Muscle of leg (tissue), 11 donors: ENCODE results near the gene USP13. TPM values are rescaled to one million over a fixed set of nuclear protein-coding genes. Genes with fewer than 3 reads are reported as not detected.
A peak's percentile ranks its signal among the peaks of the same experiment; 100 is the strongest.

ENCODE experiments used
- DNase-seq: peaks from one replicate; pipeline ENCODE4 v3.0.0; 2013
- H3K27ac ChIP-seq: one replicate; pipeline ENCODE4 v1.5.1; 2013; ENCODE audit warnings: mild to moderate bottlenecking, low read length, control low read depth
- H3K27me3 ChIP-seq: one replicate; pipeline ENCODE4 v1.6.1; 2013; ENCODE audit warnings: low read length; ENCODE audit not compliant: control insufficient read depth, insufficient read depth
- H3K36me3 ChIP-seq: one replicate; pipeline ENCODE4 v1.6.1; 2013; ENCODE audit warnings: low read length; ENCODE audit not compliant: control insufficient read depth, insufficient read depth
- H3K4me1 ChIP-seq: one replicate; pipeline ENCODE4 v1.6.1; 2013; ENCODE audit warnings: low read length; ENCODE audit not compliant: control insufficient read depth, insufficient read depth
- H3K4me3 ChIP-seq: one replicate; pipeline ENCODE4 v1.5.1; 2013; ENCODE audit warnings: low read length, control low read depth
- H3K9me3 ChIP-seq: replicated peaks from 2 replicates; pipeline ENCODE4 v1.6.1; 2013; ENCODE audit warnings: low read depth, low read length; ENCODE audit not compliant: control insufficient read depth
- WGBS: methylation state at CpG from one replicate; pipeline ENCODE4 v1.1.5; 2013; ENCODE audit warnings: missing lambda C conversion rate; ENCODE audit not compliant: insufficient coverage; 5-methylcytosine and 5-hydroxymethylcytosine counted together
- polyA plus RNA-seq, 8 donors: library from polyadenylated mRNA; unstranded; fragments of 120-200 nt; gene quantifications; one replicate each; pipeline versions ENCODE4 v1.2.1 to v1.2.3, GENCODE V29; 2013; ENCODE audit warnings: inconsistent platforms in 1 of 8, low replicate concordance in 1 of 8; ENCODE audit not compliant: insufficient read length in 8 of 8, insufficient read depth in 1 of 8
- total RNA-seq: library from RNA; stranded (reverse); fragments of 120-200 nt; gene quantifications from one replicate; pipeline ENCODE4 v1.2.4, GENCODE V29; 2013

USP13 gene
- total and polyA plus RNA-seq, 9 donors, result 23.9 to 48.7 (median 37.9) TPM

- peaks cover 27% of the 10 kb centered on the region for H3K36me3 ChIP-seq
Measured at GRCh38 chr3:179744667-179745066, 91.8 kb downstream of the USP13 start.

GRCh38 chr3:179745079-179745478 is 92.2 kb downstream of the USP13 start:
- H3K4me1 ChIP-seq, result no peaks in the 10 kb centered on the region
- no peaks in the 10 kb centered on the region for H3K9me3 ChIP-seq
- H3K27ac ChIP-seq, result no peak overlapping the region
- H3K36me3 ChIP-seq, result peaks cover 24% of the 10 kb centered on the region
- no peak overlapping the region for H3K4me3 ChIP-seq
- no peaks in the 10 kb centered on the region for H3K27me3 ChIP-seq
- 91% methylated on average over 1 of the region's 4 CpGs for WGBS
- DNase-seq, result no peak

More at GRCh38 chr3:179744667-179745066, 91.8 kb downstream of the USP13 start:
- no peaks in the 10 kb centered on the region for H3K9me3 ChIP-seq
- H3K4me1 ChIP-seq, result no peaks in the 10 kb centered on the region
- no peak overlapping the region for H3K27ac ChIP-seq
- H3K4me3 ChIP-seq, result no peak overlapping the region
- no peak for DNase-seq
- WGBS, result 98% methylated on average over 4 of the region's 5 CpGs
- no peaks in the 10 kb centered on the region for H3K27me3 ChIP-seq

- 80% methylated on average over 1 of the region's 5 CpGs for WGBS
- Histone ChIP-seq H3K4me1 (no peaks in the 10 kb centered on the region), H3K27me3 (no peaks in the 10 kb centered on the region), H3K9me3 (no peaks in the 10 kb centered on the region), H3K36me3 (peaks cover 19% of the 10 kb centered on the region), H3K27ac (no peak overlapping the region), H3K4me3 (no peak overlapping the region)
- no peak for DNase-seq
Measured at GRCh38 chr3:179745716-179746115, 92.9 kb downstream of the USP13 start.

- H3K36me3 ChIP-seq, result peaks cover 25% of the 10 kb centered on the region
- H3K4me1 ChIP-seq, result no peaks in the 10 kb centered on the region
- no peak overlapping the region for H3K27ac ChIP-seq
- H3K4me3 ChIP-seq, result no peak overlapping the region
- H3K9me3 ChIP-seq, result no peaks in the 10 kb centered on the region
- no peaks in the 10 kb centered on the region for H3K27me3 ChIP-seq
- WGBS, result no CpG with 5 or more reads among the region's 6 CpGs
- no peak for DNase-seq
Measured at GRCh38 chr3:179750720-179751328, 98.0 kb downstream of the USP13 start.

GRCh38 chr3:179760944-179761343 is 108.1 kb downstream of the USP13 start:
- Histone ChIP-seq H3K27me3 (no peaks in the 10 kb centered on the region), H3K36me3 (peaks cover 36% of the 10 kb centered on the region), H3K4me1 (no peaks in the 10 kb centered on the region), H3K9me3 (no peaks in the 10 kb centered on the region), H3K4me3 (no peak overlapping the region), H3K27ac (no peak overlapping the region)
- DNase-seq, result no peak
- 91% methylated on average over 6 of the region's 8 CpGs for WGBS

GRCh38 chr3:179765396-179765795 is 112.6 kb downstream of the USP13 start:
- no peak overlapping the region for H3K4me3 ChIP-seq
- no peak for DNase-seq
- 79% methylated on average over 2 of the region's 2 CpGs for WGBS
- no peaks in the 10 kb centered on the region for H3K9me3 ChIP-seq
- no peaks in the 10 kb centered on the region for H3K4me1 ChIP-seq
- H3K27ac ChIP-seq, result no peak overlapping the region
- peaks cover 37% of the 10 kb centered on the region for H3K36me3 ChIP-seq
- no peaks in the 10 kb centered on the region for H3K27me3 ChIP-seq

- no peak overlapping the region for H3K4me3 ChIP-seq
- H3K9me3 ChIP-seq, result no peaks in the 10 kb centered on the region
- H3K36me3 ChIP-seq, result peaks cover 35% of the 10 kb centered on the region
- no peak for DNase-seq
- WGBS, result no CpG with 5 or more reads among the region's 4 CpGs
- no peaks in the 10 kb centered on the region for H3K27me3 ChIP-seq
- H3K27ac ChIP-seq, result no peak overlapping the region
- H3K4me1 ChIP-seq, result no peaks in the 10 kb centered on the region
Measured at GRCh38 chr3:179766416-179767133, 113.7 kb downstream of the USP13 start.

GRCh38 chr3:179768080-179768479 is 115.2 kb downstream of the USP13 start:
- Histone ChIP-seq H3K27me3 (no peaks in the 10 kb centered on the region), H3K36me3 (peaks cover 40% of the 10 kb centered on the region), H3K4me3 (no peak overlapping the region), H3K9me3 (no peaks in the 10 kb centered on the region), H3K4me1 (no peaks in the 10 kb centered on the region), H3K27ac (no peak overlapping the region)
- DNase-seq, result peak; percentile 17
- WGBS, result 36% methylated on average over 2 of the region's 3 CpGs

- 70% methylated on average over 4 of the region's 9 CpGs for WGBS
- DNase-seq, result no peak
- peaks cover 37% of the 10 kb centered on the region for H3K36me3 ChIP-seq
Measured at GRCh38 chr3:179769411-179770247, 116.8 kb downstream of the USP13 start.

GRCh38 chr3:179771797-179772196 is 119.0 kb downstream of the USP13 start:
- no peaks in the 10 kb centered on the region for H3K27me3 ChIP-seq
- WGBS, result 90% methylated on average over 2 of the region's 4 CpGs

More at GRCh38 chr3:179769411-179770247, 116.8 kb downstream of the USP13 start:
- no peaks in the 10 kb centered on the region for H3K9me3 ChIP-seq
- H3K27me3 ChIP-seq, result no peaks in the 10 kb centered on the region
- H3K4me3 ChIP-seq, result no peak overlapping the region
- no peak overlapping the region for H3K27ac ChIP-seq
- no peaks in the 10 kb centered on the region for H3K4me1 ChIP-seq

More at GRCh38 chr3:179771797-179772196, 119.0 kb downstream of the USP13 start:
- no peaks in the 10 kb centered on the region for H3K9me3 ChIP-seq
- H3K4me3 ChIP-seq, result no peak overlapping the region
- H3K27ac ChIP-seq, result no peak overlapping the region
- H3K4me1 ChIP-seq, result no peaks in the 10 kb centered on the region
- no peak for DNase-seq
- H3K36me3 ChIP-seq, result peaks cover 28% of the 10 kb centered on the region
